Liver (tissue), 9 donors: ENCODE data around the gene BAIAP2L1. TPM values are rescaled to one million over a fixed set of nuclear protein-coding genes. Genes with fewer than 3 reads are reported as not detected.
"Not testable (repeated sequence)": the region's sequence is repeated elsewhere in the genome, so short reads cannot be mapped to it uniquely, and the experiment has no call there.

ENCODE experiments used
- DNase-seq: peaks from one replicate; pipeline ENCODE4 v3.0.0-alpha.2; 2017; ENCODE audit warnings: low spot score
- H3K27ac ChIP-seq, 2 donors: one replicate each; pipeline ENCODE4 v1.7.0; 2013; ENCODE audit warnings: inconsistent platforms in 2 of 2, low read length in 2 of 2, control low read depth in 1 of 2, low read depth in 1 of 2, mild to moderate bottlenecking in 1 of 2
- H3K27me3 ChIP-seq, 4 donors: one replicate each; pipeline versions ENCODE4 v1.6.1 to v1.7.0; 2013; ENCODE audit warnings: low read length in 3 of 4, inconsistent platforms in 1 of 4, mild to moderate bottlenecking in 1 of 4, moderate library complexity in 1 of 4; ENCODE audit not compliant: control insufficient read depth in 4 of 4, insufficient read depth in 4 of 4
- H3K36me3 ChIP-seq, 4 donors: one replicate each; pipeline versions ENCODE4 v1.6.1 to v1.7.0; 2013; ENCODE audit warnings: low read length in 3 of 4, mild to moderate bottlenecking in 3 of 4, low read depth in 1 of 4, moderate library complexity in 1 of 4; ENCODE audit not compliant: control insufficient read depth in 4 of 4, insufficient read depth in 3 of 4
- H3K4me1 ChIP-seq, 4 donors: one replicate each; pipeline versions ENCODE4 v1.6.1 to v1.7.0; 2013; ENCODE audit warnings: low read length in 3 of 4, mild to moderate bottlenecking in 3 of 4, moderate library complexity in 1 of 4; ENCODE audit not compliant: control insufficient read depth in 4 of 4, insufficient read depth in 4 of 4
- H3K4me3 ChIP-seq, 3 donors: one replicate each; pipeline versions ENCODE4 v1.6.1 to v1.7.0; 2013; ENCODE audit warnings: low read length in 3 of 3, control low read depth in 1 of 3, low read depth in 1 of 3, mild to moderate bottlenecking in 1 of 3
- H3K9ac ChIP-seq, 2 donors: one replicate each; pipeline ENCODE4 v1.7.0; 2013; ENCODE audit warnings: low read length in 2 of 2, mild to moderate bottlenecking in 2 of 2, moderate library complexity in 2 of 2, control low read depth in 1 of 2, low read depth in 1 of 2
- H3K9me3 ChIP-seq, 4 donors: one replicate each; pipeline versions ENCODE4 v1.6.1 to v1.7.0; 2013; ENCODE audit warnings: low read length in 3 of 4; ENCODE audit not compliant: control insufficient read depth in 4 of 4
- EGR1 ChIP-seq, 2 donors: IDR thresholded peaks; 2 replicates each; pipeline ENCODE4 v1.6.1; 2016 to 2018; ENCODE audit warnings: antibody characterized with exemption in 2 of 2, low read depth in 2 of 2
- FOXA1 ChIP-seq: IDR thresholded peaks from 2 replicates; pipeline ENCODE4 v1.6.1; 2016; ENCODE audit warnings: antibody characterized with exemption
- GABPA ChIP-seq, 2 donors: IDR thresholded peaks in 1 of 2; conservative IDR thresholded peaks in 1 of 2; 2 replicates each; pipeline ENCODE4 v1.6.1; 2016; ENCODE audit warnings: antibody characterized with exemption in 2 of 2, mild to moderate bottlenecking in 1 of 2, moderate library complexity in 1 of 2
- HNF4A ChIP-seq, 2 donors: conservative IDR thresholded peaks; 2 replicates each; pipeline ENCODE4 v1.6.1; 2016; ENCODE audit warnings: antibody characterized with exemption in 2 of 2, mild to moderate bottlenecking in 2 of 2
- JUND ChIP-seq, 2 donors: IDR thresholded peaks; 2 replicates each; pipeline ENCODE4 v1.6.1; 2016; ENCODE audit warnings: antibody characterized with exemption in 2 of 2
- RAD21 ChIP-seq, 2 donors: IDR thresholded peaks; 2 replicates each; pipeline ENCODE4 v1.6.1; 2016; ENCODE audit warnings: antibody characterized with exemption in 2 of 2, mild to moderate bottlenecking in 2 of 2
- RXRA ChIP-seq, 2 donors: IDR thresholded peaks; 2 replicates each; pipeline ENCODE4 v1.6.1; 2017 to 2018; ENCODE audit warnings: antibody characterized with exemption in 2 of 2, mild to moderate bottlenecking in 1 of 2
- TAF1 ChIP-seq: conservative IDR thresholded peaks from 2 replicates; pipeline ENCODE4 v1.6.1; 2016; ENCODE audit warnings: antibody characterized with exemption, mild to moderate bottlenecking
- WGBS: extraction: QIAGEN DNeasy Blood & Tissue Kit; methylation state at CpG from one replicate; pipeline ENCODE4 v1.1.7; 2013; 5-methylcytosine and 5-hydroxymethylcytosine counted together
- polyA plus RNA-seq, 2 donors: library from polyadenylated mRNA; stranded (reverse) in 1 of 2; unstranded in 1 of 2; fragments of 200-250 nt in 1 of 2; fragments of >200 nt in 1 of 2; fragmentation: Nextera tagmentation in 1 of 2; extraction: Ambion mirVana in 1 of 2; gene quantifications; one replicate each; pipeline versions ENCODE4 v1.2.1 to v1.2.3, GENCODE V29; 2013 to 2015
- total RNA-seq, 2 donors: library from RNA; depleted of rRNA; stranded (reverse); fragments of >200 nt; gene quantifications; one replicate each; pipeline ENCODE4 v1.2.3, GENCODE V29; 2014
- TF ChIP-seq, protein P1 (sequence below): fragments of 150-350 bp; IDR thresholded peaks from 2 replicates; pipeline ENCODE4 v1.5.1; 2017; ENCODE audit warnings: improper control_type of control experiment, low read depth, low read length; ENCODE audit not compliant: missing input control
- TF ChIP-seq, protein P2 (sequence below): IDR thresholded peaks from 2 replicates; pipeline ENCODE4 v1.6.1; 2016; ENCODE audit warnings: antibody characterized with exemption
- donor health status: healthy.
- donor health status: healthy.
- donor health status: healthy.
- donor health status: healthy.
- donor health status: healthy.

Gene BAIAP2L1
- total and polyA plus RNA-seq, 4 donors, result 5.4 to 8.9 (median 8.7) TPM

DNA sequence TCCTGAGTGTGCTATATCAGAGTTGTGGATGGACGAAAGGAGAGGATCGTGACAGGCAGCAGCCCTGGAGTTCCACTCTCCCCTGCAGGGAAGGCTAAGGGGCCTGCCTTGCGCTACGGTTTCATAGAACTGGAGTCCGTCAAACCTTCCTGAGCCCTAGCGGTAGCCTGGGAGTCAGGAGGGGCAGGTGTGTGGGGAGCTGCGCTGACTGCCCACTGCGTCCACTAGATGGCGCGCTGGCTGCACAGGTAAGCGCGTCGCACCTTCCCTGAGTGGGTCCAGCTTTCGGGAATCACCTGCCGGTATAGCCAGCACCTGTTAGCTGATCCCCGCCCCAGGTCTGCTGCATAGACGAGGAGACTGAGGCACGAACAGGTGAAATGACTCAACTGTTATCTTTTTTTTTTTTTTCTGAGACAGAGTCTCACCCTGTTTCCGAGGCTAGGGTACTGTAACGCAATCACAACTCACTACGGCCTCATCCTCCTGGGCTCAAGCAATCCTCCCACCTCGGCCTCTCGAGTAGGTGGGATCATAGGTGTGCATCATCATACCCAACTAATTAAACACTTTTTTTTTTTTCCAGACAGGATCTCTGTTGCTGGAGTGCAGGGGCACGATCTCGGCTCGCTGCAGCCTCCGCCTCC, 20.2 kb upstream of the BAIAP2L1 start:
- H3K4me1 ChIP-seq, result peaks cover 4 to 15% (median 14%) of the 10 kb centered on the region in 4 donors
- no peak overlapping the region for H3K9ac ChIP-seq
- WGBS, result 34% methylated on average over 27 of the region's 27 CpGs

DNA sequence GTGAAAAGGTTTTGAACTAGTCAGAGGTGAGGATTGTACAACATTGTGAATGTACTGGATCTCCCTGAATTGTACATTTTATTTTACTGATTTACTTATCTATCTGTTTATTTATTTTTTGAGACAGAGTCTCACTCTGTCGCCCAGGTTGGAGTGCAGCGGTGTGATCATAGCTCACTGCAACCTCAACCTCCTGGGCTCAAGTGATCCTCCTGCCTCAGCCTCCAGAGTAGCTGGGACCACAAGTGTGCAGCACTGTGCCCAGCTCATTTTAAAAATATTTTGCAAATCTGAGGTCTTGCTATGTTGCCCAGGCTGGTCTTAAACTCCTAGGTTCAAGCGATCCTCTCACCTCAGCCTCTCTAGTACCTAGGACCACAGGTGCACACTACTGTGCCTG, 19.1 kb upstream of the BAIAP2L1 start:
- WGBS, result 72% methylated on average over 3 of the region's 3 CpGs
- H3K9ac ChIP-seq, result peak overlapping the region in 1 of 2 donors; percentile 86
- H3K9me3 ChIP-seq, H3K27me3 ChIP-seq, DNase-seq, H3K36me3 ChIP-seq: not testable (repeated sequence)
- peak overlapping the region in 2 of 3 donors; percentile 33 to 39 for H3K4me3 ChIP-seq
- peak overlapping the region; percentile 97 to 100 for H3K27ac ChIP-seq
- peaks cover 4 to 15% (median 14%) of the 10 kb centered on the region in 4 donors for H3K4me1 ChIP-seq

More for the DNA sequence above, 20.2 kb upstream of the BAIAP2L1 start:
- no peak overlapping the region for H3K4me3 ChIP-seq
- H3K9me3 ChIP-seq, result no peaks in the 10 kb centered on the region
- TF ChIP-seq HNF4A (conservative IDR thresholded peaks at IDR 0.05) (no peak), EGR1 (IDR thresholded peaks at IDR 0.05; ENCODE audit: low read depth in 2 of 2) (no peak), JUND (IDR thresholded peaks at IDR 0.05) (no peak), RAD21 (IDR thresholded peaks at IDR 0.05) (peak; percentile 80 to 88), GABPA (IDR thresholded peaks at IDR 0.05 in 1 of 2, conservative IDR thresholded peaks at IDR 0.05 in 1 of 2) (no peak), RXRA (IDR thresholded peaks at IDR 0.05) (peak in 1 of 2 donors; percentile 18), TAF1 (no peak)
- TF ChIP-seq, protein P1, sequence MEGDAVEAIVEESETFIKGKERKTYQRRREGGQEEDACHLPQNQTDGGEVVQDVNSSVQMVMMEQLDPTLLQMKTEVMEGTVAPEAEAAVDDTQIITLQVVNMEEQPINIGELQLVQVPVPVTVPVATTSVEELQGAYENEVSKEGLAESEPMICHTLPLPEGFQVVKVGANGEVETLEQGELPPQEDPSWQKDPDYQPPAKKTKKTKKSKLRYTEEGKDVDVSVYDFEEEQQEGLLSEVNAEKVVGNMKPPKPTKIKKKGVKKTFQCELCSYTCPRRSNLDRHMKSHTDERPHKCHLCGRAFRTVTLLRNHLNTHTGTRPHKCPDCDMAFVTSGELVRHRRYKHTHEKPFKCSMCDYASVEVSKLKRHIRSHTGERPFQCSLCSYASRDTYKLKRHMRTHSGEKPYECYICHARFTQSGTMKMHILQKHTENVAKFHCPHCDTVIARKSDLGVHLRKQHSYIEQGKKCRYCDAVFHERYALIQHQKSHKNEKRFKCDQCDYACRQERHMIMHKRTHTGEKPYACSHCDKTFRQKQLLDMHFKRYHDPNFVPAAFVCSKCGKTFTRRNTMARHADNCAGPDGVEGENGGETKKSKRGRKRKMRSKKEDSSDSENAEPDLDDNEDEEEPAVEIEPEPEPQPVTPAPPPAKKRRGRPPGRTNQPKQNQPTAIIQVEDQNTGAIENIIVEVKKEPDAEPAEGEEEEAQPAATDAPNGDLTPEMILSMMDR, result peak; percentile 93
- H3K27me3 ChIP-seq, result no peaks in the 10 kb centered on the region
- DNase-seq, result peak; percentile 73
- H3K27ac ChIP-seq, result peak overlapping the region in 1 of 2 donors; percentile 42
- no peaks in the 10 kb centered on the region for H3K36me3 ChIP-seq

DNA sequence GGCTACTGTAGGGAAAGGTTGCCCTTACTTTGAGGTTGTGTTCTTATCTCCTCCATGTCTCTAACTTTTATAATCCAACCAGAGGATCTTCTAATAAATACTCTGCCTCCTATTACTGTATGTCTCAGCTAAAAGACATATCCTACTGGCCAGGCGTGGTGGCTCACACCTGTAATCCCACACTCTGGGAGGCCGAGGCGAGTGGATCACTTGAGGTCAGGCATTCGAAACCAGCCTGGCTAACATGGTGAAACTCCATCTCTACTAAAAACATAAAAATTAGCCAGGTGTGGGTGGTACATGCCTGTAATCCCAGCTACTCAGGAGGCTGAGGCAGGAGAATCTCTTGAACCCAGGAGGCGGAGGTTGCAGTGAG, 18.4 kb upstream of the BAIAP2L1 start:
- H3K36me3 ChIP-seq, H3K9me3 ChIP-seq, DNase-seq, H3K27me3 ChIP-seq: not testable (repeated sequence)
- TF ChIP-seq TAF1, result peak; percentile 28
- WGBS, result 50% methylated on average over 5 of the region's 5 CpGs
- Histone ChIP-seq H3K27ac (peak overlapping the region; percentile 97 to 100), H3K4me3 (peak overlapping the region; percentile 20 to 39 (median 36)), H3K4me1 (peaks cover 4 to 15% (median 14%) of the 10 kb centered on the region in 4 donors), H3K9ac (peak overlapping the region in 1 of 2 donors; percentile 86)

DNA sequence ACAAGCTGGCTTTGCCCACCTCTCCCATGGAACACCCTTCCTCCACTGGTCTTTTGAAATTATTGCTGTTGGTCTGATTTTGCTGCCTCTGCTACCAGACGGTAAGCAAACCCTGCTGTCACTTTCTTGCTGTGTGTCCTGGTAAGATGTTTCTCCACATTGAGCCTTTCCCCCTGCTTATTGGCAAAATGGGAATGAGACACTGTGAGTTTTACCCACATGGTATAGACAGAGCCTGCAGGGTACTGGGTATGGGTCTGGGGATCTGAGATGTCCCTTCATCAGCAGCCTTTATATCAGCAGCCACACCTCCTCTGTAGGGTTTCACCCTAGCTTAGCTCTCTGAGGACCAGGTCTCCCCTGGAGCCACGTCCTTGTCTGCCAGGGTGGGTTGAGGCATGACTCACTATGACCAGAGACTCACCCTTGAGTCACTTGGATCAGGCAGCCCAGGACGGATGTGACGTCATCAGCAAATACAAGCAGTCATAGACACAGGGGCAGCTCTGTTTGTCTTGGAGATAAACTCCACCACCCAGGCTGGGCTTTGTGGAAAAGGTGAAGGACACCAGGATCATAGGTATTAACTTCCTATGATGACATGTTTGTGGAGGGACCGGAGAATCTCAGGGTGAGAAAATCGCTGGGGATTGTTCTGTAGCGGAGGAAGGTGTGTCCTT, 17.9 kb upstream of the BAIAP2L1 start:
- WGBS, result 27% methylated on average over 7 of the region's 7 CpGs
- no peaks in the 10 kb centered on the region for H3K36me3 ChIP-seq
- peaks cover 4 to 15% (median 14%) of the 10 kb centered on the region in 4 donors for H3K4me1 ChIP-seq
- DNase-seq, result peak; percentile 66
- H3K9ac ChIP-seq, result peak overlapping the region; percentile 22 to 92
- no peaks in the 10 kb centered on the region for H3K27me3 ChIP-seq
- peak overlapping the region; percentile 34 to 55 (median 39) for H3K4me3 ChIP-seq
- H3K9me3 ChIP-seq, result no peaks in the 10 kb centered on the region
- H3K27ac ChIP-seq, result peak overlapping the region; percentile 97 to 100
- TF ChIP-seq, protein P2, sequence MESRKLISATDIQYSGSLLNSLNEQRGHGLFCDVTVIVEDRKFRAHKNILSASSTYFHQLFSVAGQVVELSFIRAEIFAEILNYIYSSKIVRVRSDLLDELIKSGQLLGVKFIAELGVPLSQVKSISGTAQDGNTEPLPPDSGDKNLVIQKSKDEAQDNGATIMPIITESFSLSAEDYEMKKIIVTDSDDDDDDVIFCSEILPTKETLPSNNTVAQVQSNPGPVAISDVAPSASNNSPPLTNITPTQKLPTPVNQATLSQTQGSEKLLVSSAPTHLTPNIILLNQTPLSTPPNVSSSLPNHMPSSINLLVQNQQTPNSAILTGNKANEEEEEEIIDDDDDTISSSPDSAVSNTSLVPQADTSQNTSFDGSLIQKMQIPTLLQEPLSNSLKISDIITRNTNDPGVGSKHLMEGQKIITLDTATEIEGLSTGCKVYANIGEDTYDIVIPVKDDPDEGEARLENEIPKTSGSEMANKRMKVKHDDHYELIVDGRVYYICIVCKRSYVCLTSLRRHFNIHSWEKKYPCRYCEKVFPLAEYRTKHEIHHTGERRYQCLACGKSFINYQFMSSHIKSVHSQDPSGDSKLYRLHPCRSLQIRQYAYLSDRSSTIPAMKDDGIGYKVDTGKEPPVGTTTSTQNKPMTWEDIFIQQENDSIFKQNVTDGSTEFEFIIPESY, result peak; percentile 88
- TF ChIP-seq FOXA1, result peak; percentile 76
- TF ChIP-seq, protein P1, result no peak
